GM18508 (cell line): ENCODE measurements around the gene FSIP1.

ENCODE experiments used
- ATAC-seq: cut with Tn5 transposase; IDR thresholded peaks from one replicate; pipeline ENCODE4 v1.9.1; 2021; ENCODE audit warnings: moderate number of reproducible peaks; ENCODE audit not compliant: insufficient read depth, unreplicated experiment

Gene FSIP1

DNA sequence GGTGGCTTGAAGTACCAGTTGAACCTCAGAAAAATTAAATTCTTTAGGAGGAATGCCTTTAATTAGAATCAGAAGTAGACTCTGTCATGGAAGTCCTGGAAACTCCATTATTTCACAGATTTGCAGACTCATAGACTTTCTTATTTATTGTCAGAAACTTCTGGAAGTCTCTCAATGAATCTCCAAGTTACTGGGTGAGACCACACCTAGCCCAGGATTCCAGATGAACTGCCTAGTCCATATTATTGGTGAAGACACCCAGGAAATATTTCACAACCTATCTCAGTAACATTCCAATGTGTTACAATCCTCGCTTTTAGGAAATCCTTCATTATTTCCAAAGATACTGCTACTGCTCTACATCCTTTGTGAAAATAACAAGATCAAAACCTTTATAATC lies 208.2 kb downstream of the FSIP1 start:
- no peak for ATAC-seq

DNA sequence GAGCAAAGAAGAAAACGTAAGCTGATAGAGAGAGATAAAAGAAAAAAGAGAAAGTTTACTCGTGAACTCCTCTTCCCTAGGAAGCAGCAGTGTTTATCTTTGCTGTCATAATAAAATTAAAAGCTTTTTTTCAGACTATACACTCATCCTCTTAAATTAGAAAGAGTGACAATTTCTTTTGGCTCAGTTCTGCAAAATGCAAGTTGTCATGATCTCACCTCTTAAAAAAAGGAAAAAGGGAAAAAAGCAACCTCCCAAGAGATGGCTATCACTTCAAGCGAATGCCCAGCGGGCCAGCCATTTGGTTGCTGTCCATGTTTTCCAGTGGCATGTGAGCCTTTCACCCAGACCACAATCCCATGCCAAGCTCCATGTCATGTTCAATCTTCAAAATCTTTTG lies 208.8 kb downstream of the FSIP1 start:
- ATAC-seq: no peak

DNA sequence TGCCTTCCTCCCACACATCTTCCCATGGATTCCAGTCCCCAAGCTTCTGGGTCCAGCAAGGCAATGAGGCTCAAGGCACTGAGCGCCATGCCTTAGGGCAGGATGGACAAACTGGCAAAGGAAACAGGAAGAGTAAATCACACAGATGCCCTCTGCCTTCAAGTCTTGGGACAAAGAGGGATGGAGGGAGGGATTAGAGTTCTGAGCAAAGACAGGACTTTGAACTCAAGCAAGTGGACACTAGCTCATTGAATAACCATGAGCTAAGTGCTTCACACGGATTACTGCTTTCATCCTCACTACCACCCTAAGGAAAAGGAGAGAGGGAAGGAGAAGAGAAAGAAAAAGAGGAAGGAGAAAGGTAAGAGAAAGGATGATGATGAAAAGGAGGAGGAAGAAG lies 209.4 kb downstream of the FSIP1 start:
- ATAC-seq: no peak

DNA sequence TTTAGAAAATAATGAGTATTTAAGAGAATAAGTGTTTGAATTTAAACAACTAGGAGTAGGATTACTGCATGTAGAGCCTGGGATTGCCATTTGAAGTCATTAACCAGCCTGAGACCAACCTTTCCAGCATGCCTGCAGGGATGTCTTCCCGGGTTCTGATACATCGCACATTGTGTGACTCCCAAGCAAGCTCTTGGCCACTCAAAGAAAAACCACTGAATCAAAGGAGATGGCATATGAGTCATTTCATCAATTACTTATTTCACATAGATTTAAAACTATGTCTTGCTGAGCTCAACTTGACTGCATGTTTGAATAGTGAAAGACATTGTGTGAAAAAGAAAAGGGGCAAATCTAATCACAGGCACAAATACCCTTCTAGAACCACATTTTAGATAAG lies 216.8 kb downstream of the FSIP1 start:
- no peak for ATAC-seq

DNA sequence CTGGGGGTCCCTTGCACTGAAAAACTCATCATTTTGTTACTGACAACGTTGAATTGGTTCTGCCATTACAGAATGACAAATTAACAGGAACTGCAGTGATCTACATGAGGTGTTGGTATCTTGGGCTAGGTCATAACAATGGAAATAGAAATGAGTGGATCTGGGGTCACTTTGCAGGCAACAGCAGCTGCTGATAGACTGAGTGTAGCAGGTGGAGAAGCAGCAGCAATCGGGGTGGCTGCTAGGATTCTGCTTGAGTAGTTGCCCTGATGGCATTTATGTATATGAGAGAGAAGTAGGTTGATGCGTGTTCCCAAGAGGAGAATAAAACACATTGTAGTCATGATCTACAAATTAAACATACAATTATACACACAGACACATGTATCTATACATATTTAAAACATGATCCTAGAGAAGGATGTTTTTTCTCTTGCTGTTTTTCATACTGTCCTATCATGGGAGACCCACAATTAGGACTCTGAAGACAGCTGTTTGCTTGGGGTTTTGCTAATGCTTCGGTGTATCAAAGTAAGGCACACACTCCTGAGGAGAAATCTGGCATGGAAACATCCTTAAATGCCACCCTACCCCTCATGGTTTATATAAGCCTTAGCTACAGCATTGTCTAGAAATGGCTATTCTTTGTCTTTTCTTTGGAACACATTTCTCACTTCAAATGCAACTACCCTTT lies 217.5 kb downstream of the FSIP1 start:
- no peak for ATAC-seq

DNA sequence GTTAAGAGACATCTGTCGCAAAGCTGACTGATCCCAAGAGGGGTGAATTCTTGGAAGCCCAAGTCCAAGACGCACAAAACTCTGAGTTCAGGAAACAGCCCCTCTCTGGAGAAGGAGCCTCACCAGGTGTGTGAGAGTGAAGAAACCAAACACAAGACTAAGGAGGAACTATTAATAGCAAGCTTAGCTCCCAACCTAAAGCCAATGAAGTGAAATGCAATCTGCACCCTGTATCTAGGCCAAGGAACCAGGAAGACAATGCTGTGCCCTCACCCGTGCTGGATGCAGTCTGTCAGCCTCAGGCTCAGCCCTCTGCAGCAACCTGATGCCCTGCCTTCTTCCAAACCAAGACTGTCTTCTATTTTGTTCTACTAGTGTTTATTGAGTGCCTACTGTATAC lies 224.2 kb downstream of the FSIP1 start:
- no peak for ATAC-seq

DNA sequence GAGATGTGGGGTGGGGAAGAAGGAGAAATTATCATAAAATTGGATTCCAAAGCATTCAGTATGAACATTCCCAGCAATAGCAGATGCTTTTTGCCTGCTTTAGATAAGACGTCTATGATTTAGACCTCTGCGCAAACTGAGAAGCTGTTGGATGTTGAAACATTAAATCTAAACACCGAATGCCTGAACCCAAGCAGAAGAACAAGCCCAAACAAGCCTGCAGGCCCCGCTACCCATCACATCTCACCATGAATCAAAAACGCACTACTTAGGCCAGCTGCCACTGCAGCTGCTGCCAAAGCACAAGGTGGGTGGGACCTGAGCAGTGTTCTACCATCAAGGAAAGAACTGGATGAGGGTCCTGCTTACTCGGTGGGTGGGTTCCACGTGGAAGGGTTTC lies 226.2 kb downstream of the FSIP1 start:
- ATAC-seq: no peak

DNA sequence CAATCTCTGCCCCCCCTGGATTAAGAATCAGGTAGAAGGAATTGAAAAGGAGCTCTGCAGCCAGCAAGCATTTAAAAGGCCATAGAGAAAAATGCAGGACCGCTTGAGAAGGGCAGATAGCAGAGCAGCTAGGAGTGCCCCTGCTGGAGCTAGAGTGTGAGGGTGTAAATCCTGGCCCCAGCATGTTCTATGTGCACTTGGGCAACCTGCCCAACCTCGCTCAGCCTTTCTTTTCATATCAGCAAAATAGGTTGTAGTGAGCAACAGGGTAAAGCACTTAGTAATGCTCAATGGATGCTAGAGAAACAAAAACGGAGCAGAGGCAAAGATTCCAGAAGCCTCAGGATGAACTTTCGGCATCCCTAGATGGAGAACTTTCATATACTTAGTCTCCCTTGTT lies 226.8 kb downstream of the FSIP1 start:
- no peak for ATAC-seq

DNA sequence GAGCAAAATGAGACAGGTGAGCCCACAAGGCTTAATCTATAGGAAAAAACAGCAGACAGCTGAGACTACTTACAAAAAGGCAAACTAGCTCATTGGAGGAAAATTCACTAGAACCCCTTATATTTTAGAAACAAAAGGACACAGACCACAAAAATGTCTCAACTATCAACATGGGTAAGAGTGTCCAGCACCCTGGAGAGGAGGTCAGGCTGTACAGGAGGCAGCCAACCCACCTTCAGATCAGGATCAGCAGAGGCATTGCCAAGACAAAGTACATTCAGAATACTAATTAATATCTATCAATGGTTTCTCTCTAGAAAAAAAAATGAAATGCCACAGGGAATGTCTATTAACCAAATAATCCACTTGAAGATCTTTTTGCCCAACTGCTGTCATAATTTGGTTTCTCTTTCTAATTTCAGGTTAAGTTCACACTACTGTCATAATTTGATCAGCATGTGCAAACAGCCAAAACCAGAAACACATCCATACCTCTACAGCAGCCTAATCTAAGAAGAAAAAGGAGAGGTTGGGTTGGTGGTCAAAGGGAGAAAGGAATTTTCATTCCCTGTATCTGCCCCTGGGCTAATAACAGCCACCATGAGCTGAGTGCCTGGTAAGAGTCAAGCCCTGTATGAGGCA lies 227.8 kb downstream of the FSIP1 start:
- no peak for ATAC-seq

DNA sequence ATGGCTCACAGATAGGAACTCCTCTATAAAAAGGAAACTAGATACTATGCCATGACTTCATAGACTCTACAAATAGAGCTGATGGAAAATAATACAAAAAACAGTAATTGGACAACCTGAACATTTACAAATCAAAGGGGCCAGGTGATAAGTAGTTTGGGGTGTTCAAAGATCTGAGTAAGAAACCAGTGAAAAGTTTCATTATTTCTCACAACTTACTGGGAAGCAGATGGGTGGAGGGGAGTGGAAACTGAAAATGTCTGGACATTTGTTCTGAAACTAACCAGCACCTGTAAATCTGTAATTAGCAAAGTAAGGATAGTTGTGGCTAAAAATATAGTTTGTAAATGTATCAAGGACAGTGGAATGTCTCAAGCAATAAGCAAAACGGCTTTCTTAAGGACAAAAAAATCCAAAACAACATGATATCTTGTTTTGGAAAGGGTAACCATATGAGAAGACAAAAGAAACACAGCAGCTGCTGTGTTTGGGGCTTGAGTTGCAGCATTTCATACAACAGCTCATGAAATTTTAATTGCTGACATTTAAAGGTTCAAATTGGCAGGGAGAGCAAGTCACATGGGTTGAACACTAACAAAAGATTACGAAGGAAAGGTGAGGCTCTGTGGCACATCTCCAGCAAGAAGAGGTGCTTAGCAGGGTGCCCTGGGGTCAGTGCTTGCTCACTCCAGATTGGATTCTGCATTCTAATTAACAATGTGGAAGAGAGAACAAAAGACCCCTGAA lies 228.5 kb downstream of the FSIP1 start:
- ATAC-seq: no peak

DNA sequence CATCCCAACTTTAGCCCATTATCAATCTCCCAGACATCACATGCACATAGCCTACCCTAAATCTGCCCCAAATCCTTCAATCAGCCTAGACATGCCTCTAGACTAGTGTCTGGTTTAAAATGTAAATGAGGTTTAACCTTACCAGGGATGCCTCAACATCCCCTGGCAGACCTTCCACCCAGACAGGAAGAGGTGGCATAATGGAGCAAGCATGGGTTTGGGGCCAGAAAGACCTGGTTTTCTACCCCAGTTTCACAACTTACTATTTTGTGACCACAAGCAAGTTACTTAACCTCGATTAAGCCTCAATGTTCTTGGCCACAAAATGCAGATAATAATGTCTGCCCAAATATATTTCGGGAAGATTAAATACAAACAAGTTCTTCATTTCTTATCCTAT lies 230.1 kb downstream of the FSIP1 start:
- no peak for ATAC-seq

DNA sequence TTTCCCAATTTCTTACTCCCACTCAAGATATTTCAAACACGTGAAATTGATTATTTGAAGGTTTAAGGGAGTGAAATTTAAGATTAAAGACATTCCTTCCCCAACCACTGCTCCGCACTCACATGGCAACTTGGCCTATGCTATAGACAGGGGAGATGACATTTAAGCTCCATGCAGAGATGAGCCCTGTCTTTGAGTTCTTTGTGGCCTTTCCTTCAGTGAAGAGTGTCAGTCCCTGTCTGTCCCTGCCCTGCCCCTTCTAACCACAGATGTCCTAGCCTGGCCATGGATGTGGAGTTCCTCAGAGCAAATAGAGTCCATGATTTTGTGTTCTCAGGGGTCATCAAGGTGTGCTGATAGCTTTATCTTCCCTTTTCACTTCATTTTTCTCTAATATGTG lies 231.2 kb downstream of the FSIP1 start:
- no peak for ATAC-seq
